CD4-positive, alpha-beta T cell (primary cell): Measurements from ENCODE around the gene CCBE1. TPM values are rescaled to one million over a fixed set of nuclear protein-coding genes. Genes with fewer than 3 reads are reported as not detected.

Source experiments
- ATAC-seq: fragments of 200-7000 bp; cut with Tn5 transposase; one replicate; pipeline ENCODE4 v1.10.0; 2022; ENCODE audit warnings: mild to moderate bottlenecking; ENCODE audit not compliant: poor library complexity
- CTCF ChIA-PET: fragments of 350-600 bp; sonication (Branson Sonifier 250); formaldehyde crosslinking; loops from one replicate; lab custom pipeline; 2021; ENCODE audit warnings: antibody characterized with exemption, inconsistent platforms; lab: Charles Lee
- POLR2A ChIA-PET: fragments of 350-600 bp; sonication (Branson Sonifier 250); formaldehyde crosslinking; loops from one replicate; lab custom pipeline; 2021; ENCODE audit warnings: antibody characterized with exemption, inconsistent platforms; lab: Charles Lee
- DNase-seq, 14 experiments: peaks; one replicate each; pipeline ENCODE4 v3.0.0-alpha.2; 2013 to 2020; ENCODE audit warnings: mixed read lengths in 2 of 14
- H3K27ac ChIP-seq, 2 donors: one replicate each; pipeline versions ENCODE4 v1.5.1 to v1.7.0; 2013; ENCODE audit warnings: low read length in 2 of 2, low read depth in 1 of 2, mild to moderate bottlenecking in 1 of 2
- H3K27me3 ChIP-seq, 2 experiments: 1 replicate in 1 of 2; 2 replicates in 1 of 2; pipeline versions ENCODE4 v1.6.1 to v1.7.0; 2013; ENCODE audit warnings: low read length in 2 of 2, control low read depth in 1 of 2, mild to moderate bottlenecking in 1 of 2, moderate library complexity in 1 of 2; ENCODE audit not compliant: insufficient read depth in 2 of 2, control insufficient read depth in 1 of 2
- H3K36me3 ChIP-seq: one replicate; pipeline ENCODE4 v1.6.1; 2013; ENCODE audit warnings: low read length, control low read depth; ENCODE audit not compliant: insufficient read depth
- H3K4me1 ChIP-seq: one replicate; pipeline ENCODE4 v1.6.1; 2013; ENCODE audit warnings: low read length, control low read depth; ENCODE audit not compliant: insufficient read depth
- H3K4me3 ChIP-seq: one replicate; pipeline ENCODE4 v1.5.1; 2013; ENCODE audit warnings: mild to moderate bottlenecking, low read length, moderate library complexity
- H3K9me3 ChIP-seq, 2 experiments: 1 replicate in 1 of 2; 2 replicates in 1 of 2; pipeline versions ENCODE4 v1.6.1 to v1.7.0; 2013; ENCODE audit warnings: low read length in 2 of 2, mild to moderate bottlenecking in 2 of 2, control low read depth in 1 of 2, moderate library complexity in 1 of 2; ENCODE audit not compliant: control insufficient read depth in 1 of 2, insufficient read depth in 1 of 2
- H3K27ac Mint-ChIP-seq: one replicate; pipeline ENCODE4 v1.8.0; 2020; ENCODE audit warnings: mixed read lengths
- H3K27me3 Mint-ChIP-seq: one replicate; pipeline ENCODE4 v1.8.0; 2021; ENCODE audit warnings: mixed read lengths
- H3K36me3 Mint-ChIP-seq: one replicate; pipeline ENCODE4 v1.8.0; 2021; ENCODE audit warnings: low read depth, mixed read lengths
- H3K4me1 Mint-ChIP-seq: one replicate; pipeline ENCODE4 v1.8.0; 2021; ENCODE audit warnings: low read depth, mixed read lengths
- H3K4me3 Mint-ChIP-seq: one replicate; pipeline ENCODE4 v1.8.0; 2020; ENCODE audit warnings: mild to moderate bottlenecking, mixed read lengths
- H3K9me3 Mint-ChIP-seq: one replicate; pipeline ENCODE4 v1.8.0; 2020; ENCODE audit warnings: mixed read lengths
- CTCF ChIP-seq: fragments of 200-600 bp; IDR thresholded peaks from one replicate; pipeline ENCODE4 v1.8.0; 2022; ENCODE audit warnings: antibody characterized with exemption, mild to moderate bottlenecking
- intact Hi-C, 2 experiments: fragments of 100-400 bp; cut with DNase I in 1 of 2; cut with micrococcal nuclease in 1 of 2; formaldehyde crosslinking; loops; one replicate each; pipeline versions ENCODE4 v1.15.1 to v1.9.0; 2023 to 2025; cut with DNase I, micrococcal nuclease
- total RNA-seq, 174 experiments: library from RNA in 2 of 174; stranded (reverse) in 2 of 174; gene quantifications; one replicate each; pipeline ENCODE4 v1.2.3 and lab custom pipeline; 2021 to 2026

CCBE1 gene
- total RNA-seq, 2 experiments from 2014 or later: not detected

- Mint-ChIP-seq H3K4me1 (no peaks in the 10 kb centered on the region), H3K4me3 (no peak overlapping the region), H3K27me3 (peaks cover 12% of the 10 kb centered on the region), H3K9me3 (no peaks in the 10 kb centered on the region), H3K36me3 (no peaks in the 10 kb centered on the region), H3K27ac (no peak overlapping the region)
- Histone ChIP-seq H3K27ac (no peak overlapping the region), H3K27me3 (peaks cover 0 to 3% of the 10 kb centered on the region in 2 experiments), H3K36me3 (no peaks in the 10 kb centered on the region), H3K4me1 (no peaks in the 10 kb centered on the region), H3K4me3 (no peak overlapping the region), H3K9me3 (peaks cover 0 to 2% of the 10 kb centered on the region in 2 experiments)
- intact Hi-C loops: no loop called here
- POLR2A ChIA-PET: no interaction called here
- TF ChIP-seq CTCF: no peak
- no peak for DNase-seq
- CTCF ChIA-PET: no interaction called here
- ATAC-seq: no peak
These were observed 226.6 kb downstream of the CCBE1 start for GRCh38 chr18:59470561-59471121.

DNA sequence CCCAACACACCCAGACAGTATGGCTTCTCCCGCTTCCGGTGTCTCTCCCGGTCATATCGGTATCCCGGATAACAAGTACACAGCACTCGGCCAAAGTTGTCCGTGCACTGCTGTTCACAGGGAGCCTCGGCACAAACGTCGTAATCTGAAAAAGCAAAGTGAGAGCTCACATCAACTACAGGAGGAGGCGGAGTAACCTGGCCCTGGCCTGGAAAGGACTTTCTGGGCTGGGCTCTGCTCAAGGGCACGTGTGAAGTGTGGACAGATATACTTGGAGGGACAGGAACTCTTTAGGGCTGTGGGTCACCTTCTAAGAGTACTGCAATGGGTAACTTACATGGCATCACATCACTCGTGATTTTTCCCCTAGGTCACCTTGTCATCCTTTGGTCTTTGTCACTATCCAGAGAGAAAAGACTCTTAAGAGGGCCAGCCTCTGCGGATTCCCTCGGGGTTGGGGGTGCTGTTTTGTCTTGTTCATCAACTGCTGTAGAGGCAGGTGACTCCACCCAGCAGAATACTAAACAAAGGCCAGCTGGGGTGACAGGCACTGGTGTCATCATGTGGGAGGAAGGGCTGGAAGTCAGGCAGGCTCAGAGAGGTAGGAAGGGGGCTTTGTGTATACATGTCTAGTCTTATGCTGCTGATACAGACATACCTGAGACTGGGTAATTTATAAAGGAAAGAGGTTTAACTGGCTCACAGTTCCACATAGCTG, 227.6 kb downstream of the CCBE1 start:
- Histone ChIP-seq H3K27ac (no peak overlapping the region), H3K27me3 (no peaks in the 10 kb centered on the region), H3K9me3 (no peaks in the 10 kb centered on the region), H3K36me3 (no peaks in the 10 kb centered on the region), H3K4me3 (no peak overlapping the region), H3K4me1 (no peaks in the 10 kb centered on the region)
- DNase-seq: no peak
- Mint-ChIP-seq H3K9me3 (no peaks in the 10 kb centered on the region), H3K4me3 (no peak overlapping the region), H3K27me3 (peaks cover 13% of the 10 kb centered on the region), H3K27ac (no peak overlapping the region), H3K4me1 (no peaks in the 10 kb centered on the region), H3K36me3 (no peaks in the 10 kb centered on the region)
- POLR2A ChIA-PET: no interaction called here
- no peak for TF ChIP-seq CTCF
- CTCF ChIA-PET: no interaction called here
- intact Hi-C loops: no loop called here
- no peak for ATAC-seq

- Histone ChIP-seq H3K36me3 (no peaks in the 10 kb centered on the region), H3K27me3 (no peaks in the 10 kb centered on the region), H3K9me3 (no peaks in the 10 kb centered on the region), H3K4me1 (no peaks in the 10 kb centered on the region), H3K4me3 (no peak overlapping the region), H3K27ac (no peak overlapping the region)
- no peak for TF ChIP-seq CTCF
- no peaks in the 10 kb centered on the region for H3K9me3 Mint-ChIP-seq
- POLR2A ChIA-PET: no interaction called here
- CTCF ChIA-PET: interaction anchor here (0.9 kb wide), 1 partner anchor 10 kb away, joined by 3 read pairs; no protein-coding TSS in a partner anchor
- no peaks in the 10 kb centered on the region for H3K4me1 Mint-ChIP-seq
- no peak for ATAC-seq
- no peak overlapping the region for H3K4me3 Mint-ChIP-seq
- H3K36me3 Mint-ChIP-seq: no peaks in the 10 kb centered on the region
- intact Hi-C loops: no loop called here
- H3K27me3 Mint-ChIP-seq: peaks cover 11% of the 10 kb centered on the region
- no peak for DNase-seq
- H3K27ac Mint-ChIP-seq: no peak overlapping the region
These were observed 228.4 kb downstream of the CCBE1 start for GRCh38 chr18:59468821-59469220.
